ENCODE data around the gene TMPRSS13.
"Not testable (repeated sequence)": the region's sequence is repeated elsewhere in the genome, so short reads cannot be mapped to it uniquely, and the experiment has no call there.

TMPRSS13 gene

GRCh38 chr11:117928446-117929141 is 608 bp downstream of the TMPRSS13 start:
- DNase-seq: no peak

- DNase-seq: no peak
These were observed 1.3 kb downstream of the TMPRSS13 start for GRCh38 chr11:117927926-117928325.

- DNase-seq: not testable (repeated sequence)
These were observed 3.0 kb downstream of the TMPRSS13 start for GRCh38 chr11:117926166-117926565.

GRCh38 chr11:117925198-117925925 is 3.8 kb downstream of the TMPRSS13 start:
- no peak for DNase-seq

GRCh38 chr11:117924631-117925170 is 4.5 kb downstream of the TMPRSS13 start:
- no peak for DNase-seq

- DNase-seq: no peak
These were observed 5.4 kb downstream of the TMPRSS13 start for GRCh38 chr11:117923773-117924172.

GRCh38 chr11:117923275-117923674 is 5.9 kb downstream of the TMPRSS13 start:
- DNase-seq: no peak

- no peak for DNase-seq
These were observed 7.3 kb downstream of the TMPRSS13 start for GRCh38 chr11:117921893-117922292.

- no peak for DNase-seq
These were observed 7.7 kb downstream of the TMPRSS13 start for GRCh38 chr11:117921456-117921855.

GRCh38 chr11:117919781-117920221 is 9.4 kb downstream of the TMPRSS13 start:
- no peak for DNase-seq

- DNase-seq: no peak
These were observed 9.9 kb downstream of the TMPRSS13 start for GRCh38 chr11:117919341-117919740.

- DNase-seq: no peak
These were observed 10.6 kb downstream of the TMPRSS13 start for GRCh38 chr11:117918366-117919255.

- no peak for DNase-seq
These were observed 11.5 kb downstream of the TMPRSS13 start for GRCh38 chr11:117917591-117918151.

- DNase-seq: no peak
These were observed 12.2 kb downstream of the TMPRSS13 start for GRCh38 chr11:117916956-117917355.

- DNase-seq: no peak
These were observed 13.4 kb downstream of the TMPRSS13 start for GRCh38 chr11:117915672-117916235.

GRCh38 chr11:117914991-117915618 is 14.1 kb downstream of the TMPRSS13 start:
- no peak for DNase-seq

GRCh38 chr11:117914398-117914761 is 14.8 kb downstream of the TMPRSS13 start:
- no peak for DNase-seq

GRCh38 chr11:117913736-117914397 is 15.3 kb downstream of the TMPRSS13 start:
- DNase-seq: no peak

GRCh38 chr11:117912497-117912896 is 16.7 kb downstream of the TMPRSS13 start:
- no peak for DNase-seq

- no peak for DNase-seq
These were observed 17.5 kb downstream of the TMPRSS13 start for GRCh38 chr11:117911694-117912093.

GRCh38 chr11:117910941-117911655 is 18.1 kb downstream of the TMPRSS13 start:
- no peak for DNase-seq
